ENCODE measurements around the gene GLUL. TPM values are rescaled to one million over a fixed set of nuclear protein-coding genes. Genes with fewer than 3 reads are reported as not detected.

Gene GLUL
- total RNA-seq, 1 donor from 2014 or later = 5,065 TPM

Other genes starting within 250 kb of the GLUL start
- gene TEDDM1, start 8.9 kb upstream of the GLUL start, total RNA-seq = not detected
- gene RGSL1, start 58.4 kb upstream of the GLUL start, total RNA-seq = not detected
- 7.3 TPM for gene RNASEL, start 197.5 kb upstream of the GLUL start, total RNA-seq
- gene RGS16, start 212.6 kb upstream of the GLUL start, total RNA-seq = 25.0 TPM

Data from mesenteric fat pad (tissue), 1 donor.